ENCODE results near the gene MMP2.

The MMP2 gene

DNA sequence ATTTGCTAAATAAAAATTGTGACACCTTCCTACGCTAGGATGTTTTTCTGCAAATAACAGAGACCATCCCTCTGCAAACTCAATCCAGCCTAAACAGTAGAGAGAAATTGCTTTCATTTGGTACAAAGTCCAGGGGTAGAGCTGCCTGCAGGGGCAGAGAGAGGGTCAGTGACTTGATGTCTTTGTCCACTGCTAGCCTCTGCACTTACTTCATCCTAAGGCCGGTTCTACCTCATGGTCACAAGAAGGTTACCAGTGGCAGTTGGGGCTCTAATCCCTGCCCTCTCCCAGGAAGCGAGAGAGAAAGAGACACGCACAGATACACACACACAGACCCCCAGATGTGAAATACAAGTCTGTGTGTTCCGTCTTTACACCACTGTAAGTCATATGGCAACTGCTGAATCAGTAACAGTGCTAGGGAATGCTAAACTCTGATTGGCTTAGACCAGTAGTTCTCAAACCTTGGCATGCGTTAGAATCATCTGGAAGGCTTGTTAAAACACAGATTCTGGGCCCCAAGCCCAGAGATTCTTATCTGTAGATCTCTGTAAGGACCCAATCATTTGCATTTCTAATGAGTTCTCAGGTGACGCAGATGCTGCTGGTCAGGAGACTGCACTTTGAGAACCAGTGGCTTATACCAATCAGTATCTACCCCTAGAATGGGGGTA is 16.8 kb downstream of the MMP2 start:
- ChIA-PET POLR2A (ENCODE audit: low non-redundant PET) (no interaction called here), CTCF (interaction anchor here (1.2 to 1.4 kb wide), 2 partner anchors 31 to 207 kb away, joined by 3 to 6 read pairs; no protein-coding TSS in a partner anchor)
- peak; percentile 37 for DNase-seq (ENCODE audit: low spot score)
- TF ChIP-seq, protein P1, sequence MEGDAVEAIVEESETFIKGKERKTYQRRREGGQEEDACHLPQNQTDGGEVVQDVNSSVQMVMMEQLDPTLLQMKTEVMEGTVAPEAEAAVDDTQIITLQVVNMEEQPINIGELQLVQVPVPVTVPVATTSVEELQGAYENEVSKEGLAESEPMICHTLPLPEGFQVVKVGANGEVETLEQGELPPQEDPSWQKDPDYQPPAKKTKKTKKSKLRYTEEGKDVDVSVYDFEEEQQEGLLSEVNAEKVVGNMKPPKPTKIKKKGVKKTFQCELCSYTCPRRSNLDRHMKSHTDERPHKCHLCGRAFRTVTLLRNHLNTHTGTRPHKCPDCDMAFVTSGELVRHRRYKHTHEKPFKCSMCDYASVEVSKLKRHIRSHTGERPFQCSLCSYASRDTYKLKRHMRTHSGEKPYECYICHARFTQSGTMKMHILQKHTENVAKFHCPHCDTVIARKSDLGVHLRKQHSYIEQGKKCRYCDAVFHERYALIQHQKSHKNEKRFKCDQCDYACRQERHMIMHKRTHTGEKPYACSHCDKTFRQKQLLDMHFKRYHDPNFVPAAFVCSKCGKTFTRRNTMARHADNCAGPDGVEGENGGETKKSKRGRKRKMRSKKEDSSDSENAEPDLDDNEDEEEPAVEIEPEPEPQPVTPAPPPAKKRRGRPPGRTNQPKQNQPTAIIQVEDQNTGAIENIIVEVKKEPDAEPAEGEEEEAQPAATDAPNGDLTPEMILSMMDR (conservative IDR thresholded peaks at IDR 0.05; ENCODE audit: low read depth) = no peak
- H3K27ac ChIP-seq = no peak overlapping the region

DNA sequence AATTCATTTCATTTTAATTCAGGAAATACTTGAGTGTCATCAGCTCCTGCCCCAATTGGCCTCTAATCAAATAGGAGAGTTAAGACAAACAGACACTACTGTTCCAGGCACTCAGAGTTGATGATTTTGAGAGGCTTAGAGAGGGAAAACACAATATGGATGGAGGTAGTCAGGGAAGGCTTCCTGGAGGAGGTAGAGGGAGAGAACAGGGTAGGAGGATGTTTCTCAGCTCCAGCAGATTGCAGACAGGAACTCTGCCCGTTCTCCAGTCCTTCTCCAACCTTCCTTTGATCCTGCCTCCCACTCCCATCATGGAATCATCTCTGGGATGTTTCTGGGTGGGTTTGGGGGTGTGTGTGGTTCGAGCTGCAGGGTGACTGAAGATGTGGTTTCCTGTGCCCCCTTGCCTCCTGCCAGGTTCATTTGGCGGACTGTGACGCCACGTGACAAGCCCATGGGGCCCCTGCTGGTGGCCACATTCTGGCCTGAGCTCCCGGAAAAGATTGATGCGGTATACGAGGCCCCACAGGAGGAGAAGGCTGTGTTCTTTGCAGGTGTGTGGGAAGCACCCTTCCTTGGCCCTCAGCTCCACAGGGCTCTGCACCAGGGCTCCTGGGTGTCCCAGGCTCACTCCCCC is 17.6 kb downstream of the MMP2 start:
- ChIA-PET CTCF (no interaction called here), POLR2A (ENCODE audit: low non-redundant PET) (no interaction called here)
- DNase-seq (ENCODE audit: low spot score) = no peak
- no peak overlapping the region for H3K27ac ChIP-seq
- TF ChIP-seq, protein P1 (conservative IDR thresholded peaks at IDR 0.05; ENCODE audit: low read depth) = no peak

- ChIA-PET CTCF (interaction anchor here (0.6 kb wide), 1 partner anchor 41 kb away, joined by 3 read pairs; no protein-coding TSS in a partner anchor), POLR2A (ENCODE audit: low non-redundant PET) (no interaction called here)
- TF ChIP-seq, protein P1 (conservative IDR thresholded peaks at IDR 0.05; ENCODE audit: low read depth) = no peak
- H3K27ac ChIP-seq = peak overlapping the region; percentile 27; the same call in 1 of the 2 replicates
- DNase-seq (ENCODE audit: low spot score) = no peak
Observed at GRCh38 chr16:55497558-55497957, 18.6 kb downstream of the MMP2 start.

- peak overlapping the region; percentile 27; the same call in 1 of the 2 replicates for H3K27ac ChIP-seq
- ChIA-PET POLR2A (ENCODE audit: low non-redundant PET) (no interaction called here), CTCF (interaction anchor here (0.6 kb wide), 1 partner anchor 42 kb away, joined by 3 read pairs; no protein-coding TSS in a partner anchor)
- DNase-seq (ENCODE audit: low spot score) = no peak
- TF ChIP-seq, protein P1 (conservative IDR thresholded peaks at IDR 0.05; ENCODE audit: low read depth) = no peak
Observed at GRCh38 chr16:55498101-55498500, 19.1 kb downstream of the MMP2 start.

DNA sequence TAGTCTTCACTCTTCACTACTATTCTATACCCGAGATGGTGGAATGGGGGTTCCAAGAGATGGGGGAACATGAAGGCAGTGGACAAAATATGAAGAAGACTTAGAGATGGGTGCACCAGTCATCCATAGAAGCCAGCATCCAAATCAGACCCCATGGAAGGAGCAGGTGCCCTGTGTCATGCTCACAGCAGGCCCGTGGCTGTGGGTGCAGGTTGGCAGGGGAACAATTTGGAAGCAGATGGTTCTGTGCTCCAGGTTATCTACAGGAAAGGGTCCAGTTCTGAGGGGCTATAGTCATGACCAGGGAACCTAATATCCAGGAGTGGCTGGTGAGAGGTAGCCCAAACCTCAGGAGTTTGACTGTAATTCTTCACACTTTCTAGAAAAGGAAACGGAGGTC is 20.3 kb downstream of the MMP2 start:
- CTCF ChIA-PET = interaction anchor here (1.1 kb wide), 1 partner anchor 35 kb away, joined by 4 read pairs; no protein-coding TSS in a partner anchor
- DNase-seq (ENCODE audit: low spot score) = no peak
- H3K27ac ChIP-seq = peak overlapping the region; percentile 73
- POLR2A ChIA-PET (ENCODE audit: low non-redundant PET) = no interaction called here
- TF ChIP-seq, protein P1 (conservative IDR thresholded peaks at IDR 0.05; ENCODE audit: low read depth) = no peak

GRCh38 chr16:55499951-55500529 is 21.0 kb downstream of the MMP2 start:
- POLR2A ChIA-PET (ENCODE audit: low non-redundant PET) = no interaction called here
- peak overlapping the region; percentile 73 for H3K27ac ChIP-seq
- peak; percentile 78 for DNase-seq (ENCODE audit: low spot score)
- CTCF ChIA-PET = interaction anchor here (0.6 to 1.1 kb wide), 2 partner anchors 35 to 82 kb away, joined by 3 to 4 read pairs; no protein-coding TSS in a partner anchor
- TF ChIP-seq, protein P1 (conservative IDR thresholded peaks at IDR 0.05; ENCODE audit: low read depth) = no peak
